ENCODE data around the gene MYO6.

DNA sequence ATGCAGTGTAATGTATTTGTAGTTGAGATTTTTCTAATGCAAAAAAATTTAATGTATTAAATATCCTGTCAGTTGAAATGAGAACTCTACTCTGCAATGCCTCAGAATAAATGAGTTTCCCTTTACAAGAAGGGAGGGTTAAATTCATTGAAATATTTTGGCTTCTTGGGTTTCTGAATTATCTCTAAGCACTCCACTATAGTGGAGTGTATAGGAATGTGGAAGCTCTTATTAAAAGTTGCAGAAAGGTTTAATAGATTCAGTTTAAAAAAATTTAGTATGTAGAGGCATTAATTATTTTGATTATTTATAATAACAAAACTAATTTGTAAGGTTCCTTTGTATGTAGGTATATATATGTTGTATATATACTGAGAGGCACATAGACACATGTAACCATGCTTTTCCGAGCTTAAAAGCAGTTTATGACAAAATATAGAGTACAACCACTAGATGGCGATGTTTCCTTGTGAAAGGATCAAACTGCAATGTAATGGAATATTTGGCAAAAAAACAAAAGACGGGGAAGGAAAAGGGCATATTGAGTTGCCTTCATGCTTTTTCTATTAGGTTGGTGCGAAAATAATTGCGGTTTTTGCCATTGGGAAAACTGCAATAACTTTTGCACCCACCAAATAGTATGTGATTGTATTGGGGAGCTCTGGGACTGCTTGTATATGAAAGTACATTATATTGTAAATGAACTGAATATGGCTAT, 144.2 kb downstream of the MYO6 start:
- TF ChIP-seq, protein P1, sequence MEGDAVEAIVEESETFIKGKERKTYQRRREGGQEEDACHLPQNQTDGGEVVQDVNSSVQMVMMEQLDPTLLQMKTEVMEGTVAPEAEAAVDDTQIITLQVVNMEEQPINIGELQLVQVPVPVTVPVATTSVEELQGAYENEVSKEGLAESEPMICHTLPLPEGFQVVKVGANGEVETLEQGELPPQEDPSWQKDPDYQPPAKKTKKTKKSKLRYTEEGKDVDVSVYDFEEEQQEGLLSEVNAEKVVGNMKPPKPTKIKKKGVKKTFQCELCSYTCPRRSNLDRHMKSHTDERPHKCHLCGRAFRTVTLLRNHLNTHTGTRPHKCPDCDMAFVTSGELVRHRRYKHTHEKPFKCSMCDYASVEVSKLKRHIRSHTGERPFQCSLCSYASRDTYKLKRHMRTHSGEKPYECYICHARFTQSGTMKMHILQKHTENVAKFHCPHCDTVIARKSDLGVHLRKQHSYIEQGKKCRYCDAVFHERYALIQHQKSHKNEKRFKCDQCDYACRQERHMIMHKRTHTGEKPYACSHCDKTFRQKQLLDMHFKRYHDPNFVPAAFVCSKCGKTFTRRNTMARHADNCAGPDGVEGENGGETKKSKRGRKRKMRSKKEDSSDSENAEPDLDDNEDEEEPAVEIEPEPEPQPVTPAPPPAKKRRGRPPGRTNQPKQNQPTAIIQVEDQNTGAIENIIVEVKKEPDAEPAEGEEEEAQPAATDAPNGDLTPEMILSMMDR (conservative IDR thresholded peaks at IDR 0.05 in 1 of 2, IDR thresholded peaks at IDR 0.05 in 1 of 2; ENCODE audit: extremely low read depth in 1 of 2, insufficient read depth in 1 of 2, low read depth in 1 of 2, low read length in 2 of 2) = peak; percentile 66 to 80
- no peak for TF ChIP-seq EZH2 (IDR thresholded peaks at IDR 0.05; ENCODE audit: borderline replicate concordance, low read length)

All from mammary epithelial cell (primary cell).